HepG2 (cell line): ENCODE results near the gene PDZRN4. TPM values are rescaled to one million over a fixed set of nuclear protein-coding genes. Genes with fewer than 3 reads are reported as not detected.
A peak's percentile ranks its signal among the peaks of the same experiment; 100 is the strongest.

Source experiments
- ATAC-seq: fragments of 200-7000 bp; cut with Tn5 transposase; 3 replicates; pipeline ENCODE4 v1.9.1; 2020; ENCODE audit warnings: mild to moderate bottlenecking, moderate library complexity
- BruUV-seq: library from RNA; stranded (reverse); fragments of 400-500 nt; replicated peaks from 2 replicates; lab custom pipeline; 2021; lab: Mats Ljungman, UMichigan
- CTCF ChIA-PET: fragments of 300-600 bp; formaldehyde crosslinking; extraction: SDS; loops from one replicate; lab custom pipeline; 2021; ENCODE audit warnings: low total read pairs, inconsistent platforms, low intra/inter-chr PET ratio; lab: Yijun Ruan, JAX
- POLR2A ChIA-PET: fragments of 350-600 bp; sonication (Branson Sonifier 250); formaldehyde crosslinking; loops from one replicate; lab custom pipeline; 2020; ENCODE audit warnings: antibody characterized with exemption, inconsistent platforms; lab: Yijun Ruan, JAX
- DNase-seq: peaks from one replicate; pipeline ENCODE4 v3.0.0-alpha.2; 2015; ENCODE audit warnings: low spot score
- FAIRE-seq: peaks from 3 replicates; lab custom pipeline; 2011; peaks lifted over from hg19 to GRCh38; lab: Jason Lieb, UNC
- H2AFZ ChIP-seq: one replicate; pipeline ENCODE4 v1.6.1; 2011; ENCODE audit warnings: low read length, inconsistent platforms
- H3K27ac ChIP-seq: fragments of 300-600 bp; 3 replicates; pipeline ENCODE4 v1.8.0; 2011; ENCODE audit warnings: mixed run types, mild to moderate bottlenecking, mixed read lengths, low read length, inconsistent platforms; ENCODE audit not compliant: insufficient read depth; ENCODE audit errors: extremely low read length
- H3K27me3 ChIP-seq, 2 experiments: fragments of 200-600 bp in 1 of 2; 2 replicates in 1 of 2; 3 replicates in 1 of 2; pipeline versions ENCODE4 v1.6.0 to v1.8.0; 2011; ENCODE audit warnings: low read length in 2 of 2, mild to moderate bottlenecking in 2 of 2, moderate library complexity in 2 of 2, inconsistent platforms in 1 of 2; ENCODE audit not compliant: insufficient read depth in 2 of 2, control insufficient read depth in 1 of 2
- H3K36me3 ChIP-seq, 2 experiments: fragments of 200-600 bp in 1 of 2; replicated peaks in 1 of 2; 2 replicates in 1 of 2; 3 replicates in 1 of 2; pipeline versions ENCODE4 v1.5.1 to v1.8.0; 2011; ENCODE audit warnings: low read length in 2 of 2, inconsistent platforms in 1 of 2; ENCODE audit not compliant: insufficient read depth in 2 of 2, control insufficient read depth in 1 of 2
- H3K4me1 ChIP-seq: 2 replicates; pipeline ENCODE4 v1.5.1; 2012; ENCODE audit warnings: low read length, inconsistent platforms; ENCODE audit not compliant: insufficient read depth
- H3K4me2 ChIP-seq: 2 replicates; pipeline ENCODE4 v1.6.0; 2011; ENCODE audit warnings: low read depth, low read length, inconsistent platforms
- H3K4me3 ChIP-seq, 3 experiments: fragments of 200-600 bp in 1 of 3; sonication (generic), shearing (Covaris generic) in 1 of 3; replicated peaks in 1 of 3; 2 replicates each; pipeline ENCODE4 v1.5.1; 2011 to 2016; ENCODE audit warnings: low read length in 3 of 3, inconsistent platforms in 2 of 3, low read depth in 2 of 3, mild to moderate bottlenecking in 2 of 3, control low read depth in 1 of 3, mixed read lengths in 1 of 3; ENCODE audit not compliant: insufficient read depth in 1 of 3
- H3K79me2 ChIP-seq: one replicate; pipeline ENCODE4 v1.6.1; 2011; ENCODE audit warnings: low read length, inconsistent platforms; ENCODE audit not compliant: insufficient read depth
- H3K9ac ChIP-seq: 2 replicates; pipeline ENCODE4 v1.6.0; 2011; ENCODE audit warnings: mild to moderate bottlenecking, low read depth, low read length, inconsistent platforms; ENCODE audit not compliant: insufficient read depth
- H3K9me3 ChIP-seq: 2 replicates; pipeline ENCODE4 v1.5.1; 2012; ENCODE audit warnings: mild to moderate bottlenecking, low read length
- H4K20me1 ChIP-seq: 2 replicates; pipeline ENCODE4 v1.6.0; 2011; ENCODE audit warnings: inconsistent platforms, mild to moderate bottlenecking, low read length, moderate library complexity; ENCODE audit not compliant: insufficient read depth
- FOSL2 ChIP-seq: sonication (generic); formaldehyde crosslinking; IDR thresholded peaks from 2 replicates; pipeline ENCODE4 v1.4.0; 2020; ENCODE audit warnings: missing genetic modification reagents
- FOXA3 ChIP-seq: IDR thresholded peaks from 2 replicates; pipeline ENCODE4 v1.6.1; 2016; ENCODE audit warnings: missing genetic modification reagents, missing compliant biosample characterization
- KAT2B ChIP-seq: fragments of 150-350 bp; IDR thresholded peaks from 2 replicates; pipeline ENCODE4 v1.6.1; 2014; ENCODE audit warnings: low read depth, low read length, borderline replicate concordance
- LCORL ChIP-seq, 2 experiments: fragments of 450-650 bp in 1 of 2; sonication (generic) in 1 of 2; formaldehyde crosslinking in 1 of 2; IDR thresholded peaks; 2 replicates each; pipeline versions ENCODE4 v1.5.0 to v1.6.1; 2017 to 2020; ENCODE audit warnings: antibody characterized with exemption in 1 of 2, missing genetic modification reagents in 1 of 2
- MIER3 ChIP-seq: IDR thresholded peaks from 2 replicates; pipeline ENCODE4 v1.6.1; 2016; ENCODE audit warnings: missing compliant biosample characterization, borderline replicate concordance
- NFE2L1 ChIP-seq: sonication (generic); formaldehyde crosslinking; IDR thresholded peaks from 2 replicates; pipeline ENCODE4 v1.4.0; 2020; ENCODE audit warnings: missing genetic modification reagents, mild to moderate bottlenecking, borderline replicate concordance
- RXRB ChIP-seq: IDR thresholded peaks from 2 replicates; pipeline ENCODE4 v1.6.1; 2016; ENCODE audit warnings: borderline replicate concordance, missing genetic modification reagents, missing compliant biosample characterization
- SALL2 ChIP-seq: sonication (generic); formaldehyde crosslinking; IDR thresholded peaks from 2 replicates; pipeline ENCODE4 v1.8.1; 2023; ENCODE audit warnings: mild to moderate bottlenecking, missing genetic modification reagents, inconsistent platforms
- SOX13 ChIP-seq, 3 experiments: fragments of 450-650 bp in 1 of 3; sonication (generic) in 1 of 3; formaldehyde crosslinking in 1 of 3; IDR thresholded peaks in 2 of 3; conservative IDR thresholded peaks in 1 of 3; 2 replicates each; pipeline versions ENCODE4 v1.5.0 to v1.6.1; 2016 to 2020; ENCODE audit warnings: antibody characterized with exemption in 1 of 3, mild to moderate bottlenecking in 1 of 3, missing compliant biosample characterization in 1 of 3, missing genetic modification reagents in 1 of 3, moderate library complexity in 1 of 3
- ZNF670 ChIP-seq: sonication (generic); formaldehyde crosslinking; IDR thresholded peaks from 2 replicates; pipeline ENCODE4 v1.8.0; 2022; ENCODE audit warnings: mild to moderate bottlenecking, missing genetic modification reagents, borderline replicate concordance
- WGBS: methylation state at CpG from one replicate; pipeline ENCODE4 v1.1.6; 2017; ENCODE audit warnings: low lambda C conversion rate; 5-methylcytosine and 5-hydroxymethylcytosine counted together
- in situ Hi-C: cut with HindIII; loops from 2 replicates; pipeline ENCODE4 v1.10.0; 2017; ENCODE audit warnings: low pct_unique_long_range_greater_than_20kb; ENCODE audit not compliant: extremely low pct_ligation_motif_present
- intact Hi-C: fragments of 100-400 bp; cut with micrococcal nuclease; formaldehyde crosslinking; loops from one replicate; pipeline ENCODE4 v1.10.0; 2022; ENCODE audit not compliant: unreplicated experiment
- polyA plus RNA-seq, 8 experiments: library from polyadenylated mRNA; depleted of rRNA in 3 of 8; stranded (reverse) in 7 of 8; unstranded in 1 of 8; fragments of >200 nt; fragmentation: Illumina TruSeq in 4 of 8; extraction: Trizol in 4 of 8; gene quantifications; 2 replicates each; pipeline versions ENCODE4 v1.2.1 to v1.2.3, GENCODE V29; 2011 to 2016; ENCODE audit warnings: low read depth in 4 of 8, missing spikeins in 1 of 8, mixed read lengths in 1 of 8; ENCODE audit not compliant: insufficient read depth in 1 of 8
- total RNA-seq, 5 experiments: library from RNA; depleted of rRNA; stranded (reverse); fragments of >200 nt; fragmentation: Illumina TruSeq; extraction: Trizol; gene quantifications; 2 replicates each; pipeline ENCODE4 v1.2.3, GENCODE V29; 2016; ENCODE audit warnings: low read depth in 1 of 5
- TF ChIP-seq, protein P1 (sequence below): sonication (generic); formaldehyde crosslinking; IDR thresholded peaks from 2 replicates; pipeline ENCODE4 v1.4.0; 2020; ENCODE audit warnings: missing genetic modification reagents
- TF ChIP-seq, protein P2 (sequence below): sonication (generic); formaldehyde crosslinking; IDR thresholded peaks from 2 replicates; pipeline ENCODE4 v1.4.0; 2020; ENCODE audit warnings: mild to moderate bottlenecking, missing genetic modification reagents

The PDZRN4 gene
- total and polyA plus RNA-seq, 2 of the 13 experiments (the other 11 are each of a cell fraction or from before 2014, with no cell fraction given): not detected

DNA sequence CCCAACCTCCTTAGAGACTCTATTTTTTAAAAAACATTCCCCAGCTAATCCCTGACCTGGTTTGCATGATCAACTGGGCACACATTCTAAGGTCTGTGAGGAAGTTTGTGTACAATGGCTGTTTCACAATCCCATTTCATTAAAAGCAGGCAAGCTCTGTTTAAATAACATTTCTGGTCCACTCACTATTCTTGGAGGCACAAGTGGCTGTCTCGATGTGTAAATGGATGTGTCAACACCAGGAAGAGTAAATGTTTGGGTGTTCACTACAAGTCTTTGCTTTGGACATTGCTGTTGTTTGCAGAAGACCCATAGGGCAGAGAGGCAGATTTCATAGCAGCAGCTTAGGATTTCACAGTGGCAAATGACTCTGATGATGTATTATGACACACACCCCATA lies 98.3 kb downstream of the PDZRN4 start:
- H3K9ac ChIP-seq: no peak overlapping the region
- ATAC-seq (peak; percentile 100), DNase-seq (peak; percentile 75), FAIRE-seq (peak; percentile 15)
- H3K36me3 ChIP-seq: no peaks in the 10 kb centered on the region
- no peak overlapping the region for H3K27ac ChIP-seq
- H3K4me1 ChIP-seq: peaks cover 8% of the 10 kb centered on the region; the same call in 1 of the 2 replicates
- intact Hi-C loops (no loop called here), in situ Hi-C loops (no loop called here)
- no peaks in the 10 kb centered on the region for H3K9me3 ChIP-seq
- no peaks in the 10 kb centered on the region for H4K20me1 ChIP-seq
- WGBS: 0% methylated on average over 1 of the region's 1 CpG
- no peak overlapping the region for H3K4me2 ChIP-seq
- BruUV-seq: no TSS peak
- no peak overlapping the region for H3K4me3 ChIP-seq
- H2AFZ ChIP-seq: no peak overlapping the region
- CTCF ChIA-PET: no interaction called here
- POLR2A ChIA-PET: no interaction called here
- H3K27me3 ChIP-seq: no peaks in the 10 kb centered on the region
- H3K79me2 ChIP-seq: no peaks in the 10 kb centered on the region
- TF ChIP-seq, protein P1, sequence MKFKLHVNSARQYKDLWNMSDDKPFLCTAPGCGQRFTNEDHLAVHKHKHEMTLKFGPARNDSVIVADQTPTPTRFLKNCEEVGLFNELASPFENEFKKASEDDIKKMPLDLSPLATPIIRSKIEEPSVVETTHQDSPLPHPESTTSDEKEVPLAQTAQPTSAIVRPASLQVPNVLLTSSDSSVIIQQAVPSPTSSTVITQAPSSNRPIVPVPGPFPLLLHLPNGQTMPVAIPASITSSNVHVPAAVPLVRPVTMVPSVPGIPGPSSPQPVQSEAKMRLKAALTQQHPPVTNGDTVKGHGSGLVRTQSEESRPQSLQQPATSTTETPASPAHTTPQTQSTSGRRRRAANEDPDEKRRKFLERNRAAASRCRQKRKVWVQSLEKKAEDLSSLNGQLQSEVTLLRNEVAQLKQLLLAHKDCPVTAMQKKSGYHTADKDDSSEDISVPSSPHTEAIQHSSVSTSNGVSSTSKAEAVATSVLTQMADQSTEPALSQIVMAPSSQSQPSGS (CRISPR knock-in tag): no peak
- no peak for TF ChIP-seq LCORL (IDR thresholded peaks at IDR 0.05)
- TF ChIP-seq LCORL (CRISPR knock-in tag; IDR thresholded peaks at IDR 0.05): peak; percentile 19; the same call in 1 of the 2 replicates
- TF ChIP-seq, protein P2, sequence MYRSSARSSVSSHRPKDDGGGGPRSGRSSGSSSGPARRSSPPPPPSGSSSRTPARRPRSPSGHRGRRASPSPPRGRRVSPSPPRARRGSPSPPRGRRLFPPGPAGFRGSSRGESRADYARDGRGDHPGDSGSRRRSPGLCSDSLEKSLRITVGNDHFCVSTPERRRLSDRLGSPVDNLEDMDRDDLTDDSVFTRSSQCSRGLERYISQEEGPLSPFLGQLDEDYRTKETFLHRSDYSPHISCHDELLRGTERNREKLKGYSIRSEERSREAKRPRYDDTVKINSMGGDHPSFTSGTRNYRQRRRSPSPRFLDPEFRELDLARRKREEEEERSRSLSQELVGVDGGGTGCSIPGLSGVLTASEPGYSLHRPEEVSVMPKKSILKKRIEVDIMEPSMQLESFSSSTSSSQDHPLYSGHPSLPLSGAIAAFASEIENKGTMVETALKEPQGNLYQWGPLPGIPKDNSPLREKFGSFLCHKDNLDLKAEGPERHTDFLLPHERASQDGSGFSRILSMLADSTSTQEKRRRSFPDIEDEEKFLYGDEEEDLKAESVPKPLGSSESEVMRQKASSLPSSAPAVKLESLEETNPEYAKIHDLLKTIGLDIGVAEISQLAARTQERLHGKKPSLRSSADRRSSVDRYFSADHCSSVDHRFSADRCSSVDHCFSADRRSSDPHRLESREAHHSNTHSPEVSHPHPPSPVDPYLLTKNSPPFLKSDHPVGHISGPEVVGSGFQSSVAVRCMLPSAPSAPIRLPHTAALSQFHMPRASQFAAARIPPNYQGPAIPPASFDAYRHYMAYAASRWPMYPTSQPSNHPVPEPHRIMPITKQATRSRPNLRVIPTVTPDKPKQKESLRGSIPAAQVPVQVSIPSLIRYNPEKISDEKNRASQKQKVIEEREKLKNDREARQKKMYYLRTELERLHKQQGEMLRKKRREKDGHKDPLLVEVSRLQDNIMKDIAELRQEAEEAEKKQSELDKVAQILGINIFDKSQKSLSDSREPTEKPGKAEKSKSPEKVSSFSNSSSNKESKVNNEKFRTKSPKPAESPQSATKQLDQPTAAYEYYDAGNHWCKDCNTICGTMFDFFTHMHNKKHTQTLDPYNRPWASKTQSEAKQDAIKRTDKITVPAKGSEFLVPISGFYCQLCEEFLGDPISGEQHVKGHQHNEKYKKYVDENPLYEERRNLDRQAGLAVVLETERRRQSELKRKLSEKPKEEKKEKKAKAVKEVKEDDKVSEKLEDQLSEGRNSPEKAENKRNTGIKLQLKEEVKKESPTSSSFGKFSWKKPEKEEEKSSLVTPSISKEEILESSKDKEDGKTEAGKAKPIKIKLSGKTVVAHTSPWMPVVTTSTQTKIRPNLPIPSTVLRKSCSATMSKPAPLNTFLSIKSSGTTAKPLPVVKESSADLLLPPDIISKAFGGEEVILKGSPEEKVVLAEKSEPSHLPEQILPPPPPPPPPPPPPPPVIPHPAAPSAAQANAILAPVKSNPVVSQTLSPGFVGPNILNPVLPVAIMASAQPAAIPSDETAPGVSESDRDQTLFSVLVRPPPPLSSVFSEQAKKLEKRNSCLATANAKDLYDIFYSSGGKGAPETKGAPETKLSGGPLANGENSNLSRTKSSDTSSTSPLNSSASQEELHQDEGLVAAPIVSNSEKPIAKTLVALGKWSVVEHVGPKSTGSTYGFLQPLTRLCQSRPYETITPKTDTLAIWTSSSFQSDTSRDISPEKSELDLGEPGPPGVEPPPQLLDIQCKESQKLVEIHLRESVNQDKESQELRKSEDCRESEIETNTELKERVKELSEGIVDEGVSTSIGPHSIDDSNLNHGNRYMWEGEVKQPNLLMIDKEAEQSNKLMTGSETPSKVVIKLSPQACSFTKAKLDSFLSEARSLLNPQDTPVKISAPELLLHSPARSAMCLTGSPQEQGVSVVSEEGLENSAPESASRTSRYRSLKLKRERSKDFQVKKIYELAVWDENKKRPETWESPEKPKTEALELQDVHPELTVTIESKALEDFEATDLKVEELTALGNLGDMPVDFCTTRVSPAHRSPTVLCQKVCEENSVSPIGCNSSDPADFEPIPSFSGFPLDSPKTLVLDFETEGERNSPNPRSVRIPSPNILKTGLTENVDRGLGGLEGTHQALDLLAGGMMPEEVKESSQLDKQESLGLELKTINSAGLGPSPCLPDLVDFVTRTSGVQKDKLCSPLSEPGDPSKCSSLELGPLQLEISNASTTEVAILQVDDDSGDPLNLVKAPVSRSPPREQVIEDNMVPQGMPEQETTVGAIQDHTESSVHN (CRISPR knock-in tag): no peak
- TF ChIP-seq FOXA3: peak; percentile 89
- TF ChIP-seq SALL2 (CRISPR knock-in tag): no peak
- TF ChIP-seq KAT2B: no peak
- TF ChIP-seq FOSL2 (CRISPR knock-in tag): peak; percentile 32
- TF ChIP-seq ZNF670 (CRISPR knock-in tag): no peak
- peak; percentile 30; the same call in 1 of the 2 replicates for TF ChIP-seq MIER3 (CRISPR knock-in tag)
- 0 out of 2 replicates have a peak, but pooled peaks have one; percentile 25 for TF ChIP-seq SOX13 (IDR thresholded peaks at IDR 0.05)
- peak in 1 of 2 experiments; percentile 81; a peak in 2 of 4 replicates for TF ChIP-seq SOX13 (CRISPR knock-in tag; conservative IDR thresholded peaks at IDR 0.05 in 1 of 2, IDR thresholded peaks at IDR 0.05 in 1 of 2)
- TF ChIP-seq RXRB (CRISPR knock-in tag): peak; percentile 18; the same call in 1 of the 2 replicates
- no peak for TF ChIP-seq NFE2L1 (CRISPR knock-in tag)
